Vagina (tissue), 2 donors: ENCODE results near the gene TMEM108. TPM values are rescaled to one million over a fixed set of nuclear protein-coding genes. Genes with fewer than 3 reads are reported as not detected.

Source experiments
- DNase-seq, 2 donors: peaks; one replicate each; pipeline ENCODE4 v3.0.0-alpha.2; 2017; ENCODE audit errors: extremely low spot score in 2 of 2
- H3K27ac ChIP-seq: fragments of 200-600 bp; sonication (generic); one replicate; pipeline ENCODE4 v1.5.1; 2019
- H3K27me3 ChIP-seq: fragments of 200-600 bp; sonication (generic); one replicate; pipeline ENCODE4 v1.5.1; 2019
- H3K36me3 ChIP-seq, 2 donors: fragments of 200-600 bp; sonication (generic); one replicate each; pipeline ENCODE4 v1.5.1; 2017 to 2019
- H3K4me1 ChIP-seq: fragments of 200-600 bp; sonication (generic); one replicate; pipeline ENCODE4 v1.5.1; 2019
- H3K4me3 ChIP-seq, 2 donors: fragments of 200-600 bp; sonication (generic); 1 replicate in 1 of 2; 2 replicates in 1 of 2; pipeline ENCODE4 v1.5.1; 2016 to 2019
- H3K9me3 ChIP-seq: fragments of 200-600 bp; sonication (generic); one replicate; pipeline ENCODE4 v1.5.1; 2019
- POLR2A ChIP-seq, 2 donors: fragments of 450-650 bp; IDR thresholded peaks; one replicate each; pipeline ENCODE4 v1.6.1; 2017; ENCODE audit warnings: antibody characterized with exemption in 2 of 2, mild to moderate bottlenecking in 2 of 2, moderate library complexity in 2 of 2
- POLR2AphosphoS5 ChIP-seq, 2 donors: sonication (generic); formaldehyde crosslinking; IDR thresholded peaks; one replicate each; pipeline ENCODE4 v1.9.0; 2017; ENCODE audit warnings: antibody characterized with exemption in 2 of 2, mild to moderate bottlenecking in 2 of 2, low read depth in 1 of 2; ENCODE audit not compliant: insufficient read depth in 1 of 2
- intact Hi-C: fragments of 100-400 bp; cut with DNase I; formaldehyde crosslinking; loops from one replicate; pipeline ENCODE4 v1.15.1; 2023
- total RNA-seq: library from RNA; depleted of rRNA; stranded (reverse); fragments of >200 nt; gene quantifications from one replicate; pipeline ENCODE4 v1.2.3, GENCODE V29; 2016
- TF ChIP-seq, protein P1 (sequence below), 3 experiments: fragments of 450-650 bp in 2 of 3; fragments of 200-600 bp in 1 of 3; sonication (generic) in 1 of 3; IDR thresholded peaks; one replicate each; pipeline ENCODE4 v1.5.1; 2017 to 2019; ENCODE audit warnings: antibody characterized with exemption in 3 of 3, mild to moderate bottlenecking in 2 of 3, moderate library complexity in 2 of 3

The TMEM108 gene
- total RNA-seq, 1 donor from 2014 or later, result 3.2 TPM

DNA sequence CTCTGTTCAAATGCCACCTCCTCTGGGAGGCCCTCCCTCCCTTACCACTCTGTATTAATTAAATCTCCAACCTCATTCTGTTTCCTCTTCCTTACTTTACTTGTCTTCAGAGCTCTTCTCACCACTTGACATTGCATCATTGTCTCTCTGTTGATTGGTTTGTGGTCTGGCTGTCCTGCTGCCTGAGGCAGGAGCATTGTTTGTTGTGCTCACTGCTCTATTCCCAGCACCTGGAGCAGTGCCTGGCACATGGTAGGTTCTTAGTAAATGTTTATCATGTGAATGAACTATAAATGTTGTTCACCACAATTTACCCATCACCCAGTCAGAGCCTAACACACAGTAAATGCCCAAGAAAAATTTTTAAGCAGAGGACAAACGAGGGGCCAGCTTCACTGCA lies 355.0 kb downstream of the TMEM108 start:
- Histone ChIP-seq H3K4me1 (no peaks in the 10 kb centered on the region), H3K9me3 (no peaks in the 10 kb centered on the region), H3K36me3 (no peaks in the 10 kb centered on the region), H3K4me3 (no peak overlapping the region), H3K27me3 (no peaks in the 10 kb centered on the region), H3K27ac (no peak overlapping the region)
- DNase-seq, result no peak
- TF ChIP-seq POLR2A (IDR thresholded peaks at IDR 0.05) (no peak), POLR2AphosphoS5 (IDR thresholded peaks at IDR 0.05; ENCODE audit: insufficient read depth in 1 of 2, low read depth in 1 of 2) (no peak)
- TF ChIP-seq, protein P1, sequence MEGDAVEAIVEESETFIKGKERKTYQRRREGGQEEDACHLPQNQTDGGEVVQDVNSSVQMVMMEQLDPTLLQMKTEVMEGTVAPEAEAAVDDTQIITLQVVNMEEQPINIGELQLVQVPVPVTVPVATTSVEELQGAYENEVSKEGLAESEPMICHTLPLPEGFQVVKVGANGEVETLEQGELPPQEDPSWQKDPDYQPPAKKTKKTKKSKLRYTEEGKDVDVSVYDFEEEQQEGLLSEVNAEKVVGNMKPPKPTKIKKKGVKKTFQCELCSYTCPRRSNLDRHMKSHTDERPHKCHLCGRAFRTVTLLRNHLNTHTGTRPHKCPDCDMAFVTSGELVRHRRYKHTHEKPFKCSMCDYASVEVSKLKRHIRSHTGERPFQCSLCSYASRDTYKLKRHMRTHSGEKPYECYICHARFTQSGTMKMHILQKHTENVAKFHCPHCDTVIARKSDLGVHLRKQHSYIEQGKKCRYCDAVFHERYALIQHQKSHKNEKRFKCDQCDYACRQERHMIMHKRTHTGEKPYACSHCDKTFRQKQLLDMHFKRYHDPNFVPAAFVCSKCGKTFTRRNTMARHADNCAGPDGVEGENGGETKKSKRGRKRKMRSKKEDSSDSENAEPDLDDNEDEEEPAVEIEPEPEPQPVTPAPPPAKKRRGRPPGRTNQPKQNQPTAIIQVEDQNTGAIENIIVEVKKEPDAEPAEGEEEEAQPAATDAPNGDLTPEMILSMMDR (IDR thresholded peaks at IDR 0.05), result no peak
- intact Hi-C loops, result no loop called here

DNA sequence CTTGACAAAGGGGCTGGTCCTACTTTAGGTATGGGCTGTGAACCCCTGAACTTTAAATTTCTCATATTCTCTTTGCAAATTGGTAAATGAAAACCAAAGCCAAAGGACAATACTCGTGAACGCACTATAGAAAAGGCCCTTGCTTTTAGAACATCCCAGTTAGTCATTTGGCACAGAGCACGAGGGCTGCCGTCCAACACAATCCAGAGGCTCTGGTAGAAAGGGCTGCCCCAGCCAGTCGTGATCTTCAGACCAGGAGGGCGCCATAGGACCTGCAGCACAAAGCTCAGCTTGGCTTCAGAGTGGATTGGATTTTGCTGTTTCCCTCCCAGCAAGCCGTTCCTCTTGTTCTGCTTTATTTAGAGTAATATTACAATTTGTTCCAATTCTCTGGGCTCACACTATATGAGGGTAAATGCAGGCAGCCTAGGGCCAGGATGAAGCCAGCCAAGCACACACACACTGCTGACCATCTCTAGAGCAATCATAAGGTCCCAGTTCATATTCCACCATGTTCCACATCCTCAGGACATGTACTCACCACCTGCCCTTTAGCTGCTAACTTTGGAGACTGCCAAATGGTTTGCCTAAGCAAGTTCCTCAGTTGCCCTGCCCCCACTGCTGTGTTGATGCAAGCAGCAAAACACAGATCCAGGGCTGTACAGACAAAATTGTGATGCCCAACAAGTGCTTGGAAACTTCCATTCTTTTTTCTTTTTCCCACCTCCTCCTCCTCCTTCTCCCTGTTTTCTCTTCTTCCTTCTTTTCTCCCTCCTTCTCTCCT lies 355.7 kb downstream of the TMEM108 start:
- Histone ChIP-seq H3K27ac (no peak overlapping the region), H3K27me3 (no peaks in the 10 kb centered on the region), H3K36me3 (no peaks in the 10 kb centered on the region), H3K4me1 (no peaks in the 10 kb centered on the region), H3K9me3 (no peaks in the 10 kb centered on the region), H3K4me3 (no peak overlapping the region)
- TF ChIP-seq, protein P1 (IDR thresholded peaks at IDR 0.05), result no peak
- TF ChIP-seq POLR2AphosphoS5 (IDR thresholded peaks at IDR 0.05; ENCODE audit: insufficient read depth in 1 of 2, low read depth in 1 of 2), result no peak
- intact Hi-C loops, result no loop called here
- DNase-seq, result no peak

DNA sequence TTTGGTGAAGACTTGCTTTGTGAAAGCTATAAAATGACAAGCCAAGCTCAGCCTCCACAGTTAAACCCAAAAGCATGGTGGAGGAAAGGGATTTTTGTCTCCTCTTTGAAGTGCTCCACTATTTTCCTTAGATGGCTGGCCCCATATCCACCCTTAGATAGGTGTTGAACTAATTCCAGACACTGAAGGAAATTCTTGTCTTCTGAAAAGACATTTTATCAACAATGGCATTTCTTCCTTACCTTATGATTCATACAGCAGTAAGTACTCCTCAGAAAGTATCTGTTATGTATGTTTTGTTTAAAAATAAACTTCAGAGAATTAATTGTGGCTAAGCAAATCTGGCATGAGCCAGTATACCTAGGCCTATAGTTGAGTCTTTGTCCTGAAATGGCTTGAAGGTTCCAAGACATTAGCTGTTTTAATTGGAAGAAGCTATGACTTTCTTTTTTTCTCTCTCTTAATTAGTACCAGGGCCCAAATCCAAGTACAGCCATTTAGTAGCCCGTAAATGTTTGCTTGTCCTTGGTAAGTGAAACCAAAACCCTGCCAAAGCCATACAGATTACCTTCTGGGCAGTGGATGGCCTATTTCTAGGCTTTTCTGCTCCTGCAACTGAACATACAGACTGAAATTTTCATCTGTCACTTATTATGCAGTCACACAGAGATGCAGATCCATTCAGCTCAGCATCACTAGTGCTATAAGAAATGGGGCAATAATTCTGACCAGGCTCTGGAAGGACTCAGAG lies 356.5 kb downstream of the TMEM108 start:
- H3K27me3 ChIP-seq, result no peaks in the 10 kb centered on the region
- no peak overlapping the region for H3K4me3 ChIP-seq
- no peak for DNase-seq
- intact Hi-C loops, result no loop called here
- H3K9me3 ChIP-seq, result no peaks in the 10 kb centered on the region
- TF ChIP-seq POLR2AphosphoS5 (IDR thresholded peaks at IDR 0.05; ENCODE audit: insufficient read depth in 1 of 2, low read depth in 1 of 2), result no peak
- no peak for TF ChIP-seq POLR2A (IDR thresholded peaks at IDR 0.05)
- TF ChIP-seq, protein P1 (IDR thresholded peaks at IDR 0.05), result no peak
- H3K4me1 ChIP-seq, result no peaks in the 10 kb centered on the region
- no peaks in the 10 kb centered on the region for H3K36me3 ChIP-seq
- no peak overlapping the region for H3K27ac ChIP-seq

- Histone ChIP-seq H3K27ac (no peak overlapping the region), H3K36me3 (no peaks in the 10 kb centered on the region), H3K4me1 (no peaks in the 10 kb centered on the region), H3K27me3 (no peaks in the 10 kb centered on the region), H3K4me3 (no peak overlapping the region), H3K9me3 (no peaks in the 10 kb centered on the region)
- TF ChIP-seq, protein P1 (IDR thresholded peaks at IDR 0.05), result no peak
- intact Hi-C loops, result no loop called here
- no peak for DNase-seq
Observed at GRCh38 chr3:133396906-133397305, 358.7 kb downstream of the TMEM108 start.

DNA sequence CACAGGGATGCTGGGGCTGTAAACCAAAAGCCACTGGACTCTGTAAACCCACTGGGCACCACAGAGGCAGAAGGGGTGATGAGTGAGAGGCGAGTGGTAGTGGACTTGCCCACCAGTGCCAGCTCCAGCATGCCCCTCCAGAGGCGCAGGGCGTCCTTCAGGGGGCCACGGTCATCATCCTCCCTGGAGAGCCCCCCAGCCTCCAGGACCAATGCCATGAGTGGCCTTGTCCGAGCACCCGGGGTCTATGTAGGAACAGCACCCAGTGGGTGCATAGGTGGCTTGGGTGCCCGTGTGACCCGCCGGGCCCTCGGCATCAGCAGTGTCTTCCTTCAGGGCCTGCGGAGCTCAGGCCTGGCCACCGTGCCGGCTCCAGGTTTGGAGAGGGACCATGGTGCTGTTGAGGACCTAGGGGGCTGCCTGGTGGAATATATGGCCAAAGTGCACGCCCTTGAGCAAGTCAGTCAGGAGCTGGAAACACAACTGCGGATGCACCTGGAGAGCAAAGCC lies 361.9 kb downstream of the TMEM108 start, which contains the start of gene BFSP2:
BFSP2 (plus strand) TSS at position 51 of the 510 bp plus-strand sequence; CDS start at position 79, 28 bp downstream.
- H3K9me3 ChIP-seq, result no peaks in the 10 kb centered on the region
- DNase-seq, result no peak
- TF ChIP-seq, protein P1 (IDR thresholded peaks at IDR 0.05), result no peak
- TF ChIP-seq POLR2AphosphoS5 (IDR thresholded peaks at IDR 0.05; ENCODE audit: insufficient read depth in 1 of 2, low read depth in 1 of 2), result no peak
- no peak for TF ChIP-seq POLR2A (IDR thresholded peaks at IDR 0.05)

More for the DNA sequence above, 361.9 kb downstream of the TMEM108 start, which contains the start of gene BFSP2:
- Histone ChIP-seq H3K36me3 (no peaks in the 10 kb centered on the region), H3K4me1 (no peaks in the 10 kb centered on the region), H3K27me3 (no peaks in the 10 kb centered on the region), H3K27ac (no peak within 1 kb of the TSS), H3K4me3 (no peak within 1 kb of the TSS)
- intact Hi-C loops, result no loop called here
